ENCODE results near the gene IPO4.

- TF ChIP-seq CHD2 (IDR thresholded peaks at IDR 0.05; ENCODE audit: borderline replicate concordance, low read depth, low read length) (no peak), SMAD1 (IDR thresholded peaks at IDR 0.05; ENCODE audit: low read depth, partially characterized antibody) (no peak)
These were observed 1.6 kb downstream of the IPO4 start for GRCh38 chr14:24186831-24187538.

All from GM12878 (cell line).